HepG2 (cell line): ENCODE measurements around the gene TOMM22.

Experiments
- ARHGAP35 ChIP-seq: sonication (generic); formaldehyde crosslinking; IDR thresholded peaks from 2 replicates; pipeline ENCODE4 v1.9.0; 2022; ENCODE audit warnings: mild to moderate bottlenecking, inconsistent platforms, moderate library complexity, missing genetic modification reagents, borderline replicate concordance
- BRD4 ChIP-seq: sonication (generic); formaldehyde crosslinking; IDR thresholded peaks from 2 replicates; pipeline ENCODE4 v1.4.0; 2020; ENCODE audit warnings: missing genetic modification reagents
- EZH2 ChIP-seq: conservative IDR thresholded peaks from 2 replicates; pipeline ENCODE4 v1.6.1; 2012; ENCODE audit warnings: mild to moderate bottlenecking, low read depth, low read length, moderate library complexity
- GTF2F1 ChIP-seq: fragments of 150-350 bp; IDR thresholded peaks from 2 replicates; pipeline ENCODE4 v1.6.1; 2014; ENCODE audit warnings: low read length
- IRF2 ChIP-seq: IDR thresholded peaks from 2 replicates; pipeline ENCODE4 v1.6.1; 2018; ENCODE audit warnings: missing genetic modification reagents, missing compliant biosample characterization
- MED1 ChIP-seq: sonication (generic); formaldehyde crosslinking; IDR thresholded peaks from 2 replicates; pipeline ENCODE4 v1.4.0; 2020; ENCODE audit warnings: missing genetic modification reagents
- MXI1 ChIP-seq: IDR thresholded peaks from 3 replicates; pipeline ENCODE4 v1.6.1; 2012; ENCODE audit warnings: low read depth, low read length, inconsistent platforms, borderline replicate concordance
- NPAS2 ChIP-seq: sonication (generic); formaldehyde crosslinking; IDR thresholded peaks from 2 replicates; pipeline ENCODE4 v1.8.0; 2022; ENCODE audit warnings: mild to moderate bottlenecking, missing genetic modification reagents, borderline replicate concordance
- RFX1 ChIP-seq: fragments of 450-650 bp; IDR thresholded peaks from 2 replicates; pipeline ENCODE4 v1.6.1; 2017
- ZNF776 ChIP-seq: sonication (generic); formaldehyde crosslinking; IDR thresholded peaks from 2 replicates; pipeline ENCODE4 v1.4.0; 2020; ENCODE audit warnings: mild to moderate bottlenecking, missing genetic modification reagents
- TF ChIP-seq, protein P1 (sequence below): sonication (generic); formaldehyde crosslinking; IDR thresholded peaks from 2 replicates; pipeline ENCODE4 v1.5.1; 2020; ENCODE audit warnings: mild to moderate bottlenecking, missing genetic modification reagents
- TF ChIP-seq, protein P2 (sequence below): sonication (generic); formaldehyde crosslinking; IDR thresholded peaks from 2 replicates; pipeline ENCODE4 v1.5.0; 2020; ENCODE audit warnings: mild to moderate bottlenecking, missing genetic modification reagents, moderate library complexity

- TF ChIP-seq MXI1 (no peak), NPAS2 (CRISPR knock-in tag) (no peak), RFX1 (no peak), IRF2 (CRISPR knock-in tag) (no peak), ARHGAP35 (CRISPR knock-in tag) (no peak), MED1 (CRISPR knock-in tag) (no peak), EZH2 (no peak), ZNF776 (CRISPR knock-in tag) (no peak), GTF2F1 (no peak), BRD4 (CRISPR knock-in tag) (no peak)
- TF ChIP-seq, protein P1, sequence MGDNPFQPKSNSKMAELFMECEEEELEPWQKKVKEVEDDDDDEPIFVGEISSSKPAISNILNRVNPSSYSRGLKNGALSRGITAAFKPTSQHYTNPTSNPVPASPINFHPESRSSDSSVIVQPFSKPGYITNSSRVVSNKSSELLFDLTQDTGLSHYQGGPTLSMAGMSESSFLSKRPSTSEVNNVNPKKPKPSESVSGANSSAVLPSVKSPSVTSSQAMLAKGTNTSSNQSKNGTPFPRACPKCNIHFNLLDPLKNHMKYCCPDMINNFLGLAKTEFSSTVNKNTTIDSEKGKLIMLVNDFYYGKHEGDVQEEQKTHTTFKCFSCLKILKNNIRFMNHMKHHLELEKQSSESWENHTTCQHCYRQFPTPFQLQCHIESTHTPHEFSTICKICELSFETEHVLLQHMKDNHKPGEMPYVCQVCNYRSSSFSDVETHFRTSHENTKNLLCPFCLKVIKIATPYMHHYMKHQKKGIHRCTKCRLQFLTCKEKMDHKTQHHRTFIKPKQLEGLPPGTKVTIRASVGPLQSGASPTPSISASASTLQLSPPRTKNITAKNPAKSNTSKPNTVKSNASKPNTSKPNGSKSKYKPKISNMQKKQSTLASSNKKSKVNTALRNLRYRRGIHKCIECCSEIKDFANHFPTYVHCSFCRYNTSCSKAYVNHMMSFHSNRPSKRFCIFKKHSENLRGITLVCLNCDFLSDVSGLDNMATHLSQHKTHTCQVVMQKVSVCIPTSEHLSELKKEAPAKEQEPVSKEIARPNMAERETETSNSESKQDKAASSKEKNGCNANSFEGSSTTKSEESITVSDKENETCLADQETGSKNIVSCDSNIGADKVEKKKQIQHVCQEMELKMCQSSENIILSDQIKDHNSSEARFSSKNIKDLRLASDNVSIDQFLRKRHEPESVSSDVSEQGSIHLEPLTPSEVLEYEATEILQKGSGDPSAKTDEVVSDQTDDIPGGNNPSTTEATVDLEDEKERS: no peak
- TF ChIP-seq, protein P2, sequence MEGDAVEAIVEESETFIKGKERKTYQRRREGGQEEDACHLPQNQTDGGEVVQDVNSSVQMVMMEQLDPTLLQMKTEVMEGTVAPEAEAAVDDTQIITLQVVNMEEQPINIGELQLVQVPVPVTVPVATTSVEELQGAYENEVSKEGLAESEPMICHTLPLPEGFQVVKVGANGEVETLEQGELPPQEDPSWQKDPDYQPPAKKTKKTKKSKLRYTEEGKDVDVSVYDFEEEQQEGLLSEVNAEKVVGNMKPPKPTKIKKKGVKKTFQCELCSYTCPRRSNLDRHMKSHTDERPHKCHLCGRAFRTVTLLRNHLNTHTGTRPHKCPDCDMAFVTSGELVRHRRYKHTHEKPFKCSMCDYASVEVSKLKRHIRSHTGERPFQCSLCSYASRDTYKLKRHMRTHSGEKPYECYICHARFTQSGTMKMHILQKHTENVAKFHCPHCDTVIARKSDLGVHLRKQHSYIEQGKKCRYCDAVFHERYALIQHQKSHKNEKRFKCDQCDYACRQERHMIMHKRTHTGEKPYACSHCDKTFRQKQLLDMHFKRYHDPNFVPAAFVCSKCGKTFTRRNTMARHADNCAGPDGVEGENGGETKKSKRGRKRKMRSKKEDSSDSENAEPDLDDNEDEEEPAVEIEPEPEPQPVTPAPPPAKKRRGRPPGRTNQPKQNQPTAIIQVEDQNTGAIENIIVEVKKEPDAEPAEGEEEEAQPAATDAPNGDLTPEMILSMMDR (CRISPR knock-in tag): no peak
Observed at GRCh38 chr22:38689651-38690050, 7.9 kb downstream of the TOMM22 start.
